ENCODE results near the gene CCL7.

The CCL7 gene

DNA sequence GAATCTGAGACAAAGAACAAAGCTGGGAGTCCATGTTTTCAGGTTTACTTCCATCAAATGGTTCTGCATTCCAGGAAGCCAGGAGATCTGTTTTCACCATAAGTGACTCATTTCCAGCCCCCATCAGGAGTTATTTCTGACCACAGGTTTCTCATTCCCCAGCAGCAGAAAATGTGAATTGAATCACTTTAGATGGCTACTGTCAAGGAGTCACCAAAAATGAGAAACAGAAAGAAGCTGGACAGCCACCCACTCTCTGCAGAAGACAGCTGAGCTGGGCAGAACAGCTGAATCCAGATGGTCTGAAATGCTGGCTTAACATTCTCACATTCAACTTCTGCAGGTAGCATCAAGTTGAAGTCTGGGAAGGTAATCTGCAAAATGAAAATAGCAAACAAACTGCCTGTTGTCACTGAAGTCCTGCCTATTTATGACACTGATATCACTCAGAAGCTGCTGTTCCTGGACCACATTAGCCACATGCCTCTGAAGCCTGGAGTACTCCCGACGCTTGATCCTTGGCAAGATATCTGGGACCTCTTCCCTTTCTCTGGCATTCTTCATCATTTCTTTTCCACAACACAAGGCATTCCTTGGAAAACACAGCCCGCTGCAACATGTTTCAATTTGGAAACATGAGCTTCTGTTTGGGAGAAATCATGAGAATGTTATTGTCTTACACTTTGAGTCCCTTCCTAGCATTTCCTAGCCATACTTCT lies 30.8 kb downstream of the CCL7 start:
- TF ChIP-seq, protein P1, sequence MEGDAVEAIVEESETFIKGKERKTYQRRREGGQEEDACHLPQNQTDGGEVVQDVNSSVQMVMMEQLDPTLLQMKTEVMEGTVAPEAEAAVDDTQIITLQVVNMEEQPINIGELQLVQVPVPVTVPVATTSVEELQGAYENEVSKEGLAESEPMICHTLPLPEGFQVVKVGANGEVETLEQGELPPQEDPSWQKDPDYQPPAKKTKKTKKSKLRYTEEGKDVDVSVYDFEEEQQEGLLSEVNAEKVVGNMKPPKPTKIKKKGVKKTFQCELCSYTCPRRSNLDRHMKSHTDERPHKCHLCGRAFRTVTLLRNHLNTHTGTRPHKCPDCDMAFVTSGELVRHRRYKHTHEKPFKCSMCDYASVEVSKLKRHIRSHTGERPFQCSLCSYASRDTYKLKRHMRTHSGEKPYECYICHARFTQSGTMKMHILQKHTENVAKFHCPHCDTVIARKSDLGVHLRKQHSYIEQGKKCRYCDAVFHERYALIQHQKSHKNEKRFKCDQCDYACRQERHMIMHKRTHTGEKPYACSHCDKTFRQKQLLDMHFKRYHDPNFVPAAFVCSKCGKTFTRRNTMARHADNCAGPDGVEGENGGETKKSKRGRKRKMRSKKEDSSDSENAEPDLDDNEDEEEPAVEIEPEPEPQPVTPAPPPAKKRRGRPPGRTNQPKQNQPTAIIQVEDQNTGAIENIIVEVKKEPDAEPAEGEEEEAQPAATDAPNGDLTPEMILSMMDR (IDR thresholded peaks at IDR 0.05), result no peak
- Mint-ChIP-seq H3K27me3 (ENCODE audit: low read depth, poor library complexity) (peaks cover 6% of the 10 kb centered on the region), H3K36me3 (ENCODE audit: low read depth) (no peaks in the 10 kb centered on the region), H3K4me1 (peaks cover 17% of the 10 kb centered on the region), H3K9me3 (peaks cover 5% of the 10 kb centered on the region), H3K27ac (no peak overlapping the region), H3K4me3 (no peak overlapping the region)
- no peak for DNase-seq

DNA sequence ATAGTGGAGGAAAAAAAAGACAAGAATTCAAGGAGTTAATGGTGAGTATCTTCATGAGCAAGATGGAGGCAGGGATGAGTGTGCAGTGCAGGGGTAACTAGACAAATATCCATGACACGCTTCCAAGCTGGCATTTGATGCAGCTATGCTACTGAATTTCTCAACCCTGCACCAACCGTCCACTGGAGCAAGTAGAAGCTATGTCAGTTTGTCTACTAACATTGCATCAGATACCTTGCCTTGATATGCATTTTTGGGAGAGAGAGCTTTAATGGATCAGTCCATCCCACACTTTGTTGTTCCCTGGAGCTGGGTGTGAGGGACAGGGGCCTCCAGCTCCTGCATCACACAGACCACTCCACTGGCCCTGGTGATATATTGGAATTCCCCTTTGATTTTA lies 32.0 kb downstream of the CCL7 start:
- TF ChIP-seq, protein P1 (IDR thresholded peaks at IDR 0.05), result no peak
- Mint-ChIP-seq H3K27me3 (ENCODE audit: low read depth, poor library complexity) (peaks cover 9% of the 10 kb centered on the region), H3K4me3 (no peak overlapping the region), H3K27ac (no peak overlapping the region), H3K36me3 (ENCODE audit: low read depth) (no peaks in the 10 kb centered on the region), H3K4me1 (peaks cover 21% of the 10 kb centered on the region), H3K9me3 (peaks cover 5% of the 10 kb centered on the region)
- DNase-seq, result no peak

DNA sequence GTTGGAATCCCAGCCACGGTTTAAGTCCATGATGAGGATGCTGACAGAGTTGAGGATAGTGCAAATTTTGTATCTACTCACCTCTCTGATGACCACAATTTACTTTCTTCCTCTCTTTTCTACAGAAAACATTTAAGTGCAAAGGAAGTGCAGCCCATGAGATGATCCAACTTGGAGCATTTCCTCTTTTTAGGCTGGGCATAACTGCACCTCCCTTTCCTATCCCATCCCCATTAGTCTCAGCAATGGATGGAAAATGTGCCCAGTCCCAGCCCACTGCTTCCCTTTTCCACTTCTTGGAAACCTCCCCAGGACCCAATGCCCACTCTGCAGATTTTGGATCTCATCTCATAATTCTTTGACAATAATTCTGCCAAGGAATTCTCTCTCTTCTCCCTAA lies 32.6 kb downstream of the CCL7 start:
- Mint-ChIP-seq H3K27me3 (ENCODE audit: low read depth, poor library complexity) (peaks cover 11% of the 10 kb centered on the region), H3K27ac (no peak overlapping the region), H3K4me1 (peaks cover 21% of the 10 kb centered on the region), H3K36me3 (ENCODE audit: low read depth) (no peaks in the 10 kb centered on the region), H3K4me3 (no peak overlapping the region), H3K9me3 (peaks cover 5% of the 10 kb centered on the region)
- TF ChIP-seq, protein P1 (IDR thresholded peaks at IDR 0.05), result no peak
- DNase-seq, result no peak

DNA sequence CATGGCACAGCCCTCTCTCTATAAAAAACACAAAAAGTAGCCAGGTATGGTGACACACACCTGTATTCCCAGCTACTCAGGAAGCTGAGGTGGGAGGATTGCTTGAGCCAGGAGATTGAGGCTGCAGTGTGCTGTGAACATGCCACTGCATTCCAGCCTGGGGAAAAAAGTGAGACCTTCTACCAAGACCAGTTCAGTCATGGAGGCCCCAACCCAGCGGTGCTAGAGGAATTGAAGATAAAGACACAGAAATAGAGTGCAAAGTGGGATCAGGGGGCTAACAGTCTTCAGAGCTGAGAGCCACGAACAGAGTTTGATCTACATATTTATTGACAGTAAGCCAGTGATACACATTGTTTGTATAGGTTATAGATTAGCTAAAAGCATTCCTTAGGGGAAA lies 33.6 kb downstream of the CCL7 start:
- Mint-ChIP-seq H3K27me3 (ENCODE audit: low read depth, poor library complexity) (peaks cover 9% of the 10 kb centered on the region), H3K9me3 (no peaks in the 10 kb centered on the region), H3K27ac (no peak overlapping the region), H3K36me3 (ENCODE audit: low read depth) (no peaks in the 10 kb centered on the region), H3K4me3 (no peak overlapping the region), H3K4me1 (peaks cover 15% of the 10 kb centered on the region)
- no peak for DNase-seq
- TF ChIP-seq, protein P1 (IDR thresholded peaks at IDR 0.05), result no peak

DNA sequence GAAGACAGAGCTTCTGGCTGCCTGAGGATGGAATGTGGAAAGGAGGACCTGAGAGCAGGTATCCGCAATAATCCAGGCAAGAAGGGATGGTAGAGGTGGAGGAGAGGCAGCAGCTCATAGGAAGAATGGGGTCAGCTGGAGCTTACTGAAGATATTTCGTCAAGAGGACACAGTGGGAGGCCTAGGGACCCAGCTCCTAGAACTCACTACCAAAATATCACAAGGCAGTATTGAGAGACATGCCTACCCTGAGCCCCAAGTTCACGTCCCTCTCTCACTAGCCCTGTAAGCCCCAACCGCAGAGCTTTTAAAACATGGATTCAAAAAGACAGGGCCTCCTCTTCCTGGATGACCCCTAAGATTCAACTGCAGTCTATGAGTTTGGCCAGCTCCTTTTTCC lies 35.0 kb downstream of the CCL7 start:
- no peaks in the 10 kb centered on the region for H3K36me3 Mint-ChIP-seq (ENCODE audit: low read depth)
- TF ChIP-seq, protein P1 (IDR thresholded peaks at IDR 0.05), result no peak
- no peak overlapping the region for H3K27ac Mint-ChIP-seq
- DNase-seq, result no peak
- H3K4me1 Mint-ChIP-seq, result peaks cover 14% of the 10 kb centered on the region
- no peaks in the 10 kb centered on the region for H3K9me3 Mint-ChIP-seq
- no peak overlapping the region for H3K4me3 Mint-ChIP-seq
- H3K27me3 Mint-ChIP-seq (ENCODE audit: low read depth, poor library complexity), result peaks cover 14% of the 10 kb centered on the region

DNA sequence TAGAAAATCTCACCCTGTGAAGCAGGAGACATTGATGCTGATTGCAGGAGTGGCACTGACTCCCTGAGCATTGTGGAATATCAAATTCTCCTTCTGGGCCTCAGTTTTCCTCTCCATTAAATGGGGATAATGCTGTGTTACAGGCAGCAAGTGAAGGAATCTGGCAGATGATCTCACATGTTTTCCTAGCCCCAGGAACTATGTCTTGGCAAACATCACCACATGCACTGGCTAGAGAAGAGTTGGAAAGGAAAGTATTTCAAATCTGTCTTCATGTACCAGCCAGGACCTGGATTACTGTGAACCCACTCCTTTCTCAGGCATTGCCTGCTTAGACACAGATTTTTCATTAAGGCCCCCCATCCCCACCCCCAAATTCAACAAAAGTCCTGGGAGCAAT lies 35.6 kb downstream of the CCL7 start:
- H3K27me3 Mint-ChIP-seq (ENCODE audit: low read depth, poor library complexity), result peaks cover 14% of the 10 kb centered on the region
- no peaks in the 10 kb centered on the region for H3K9me3 Mint-ChIP-seq
- TF ChIP-seq, protein P1 (IDR thresholded peaks at IDR 0.05), result no peak
- no peak overlapping the region for H3K4me3 Mint-ChIP-seq
- H3K27ac Mint-ChIP-seq, result no peak overlapping the region
- peaks cover 14% of the 10 kb centered on the region for H3K4me1 Mint-ChIP-seq
- DNase-seq, result no peak
- H3K36me3 Mint-ChIP-seq (ENCODE audit: low read depth), result no peaks in the 10 kb centered on the region
